Ascending aorta (tissue), 2 donors: ENCODE data around the gene TCF20. TPM values are rescaled to one million over a fixed set of nuclear protein-coding genes. Genes with fewer than 3 reads are reported as not detected.

Experiments
- DNase-seq, 2 donors: peaks; one replicate each; pipeline ENCODE4 v3.0.0-alpha.2; 2019; ENCODE audit warnings: low spot score in 2 of 2
- H3K27ac ChIP-seq, 2 donors: fragments of 200-600 bp; sonication (generic); one replicate each; pipeline ENCODE4 v1.5.1; 2016 to 2017; ENCODE audit warnings: mild to moderate bottlenecking in 1 of 2
- H3K27me3 ChIP-seq: fragments of 200-600 bp; sonication (generic); one replicate; pipeline ENCODE4 v1.5.1; 2017
- H3K36me3 ChIP-seq, 2 donors: fragments of 200-600 bp; sonication (generic); one replicate each; pipeline ENCODE4 v1.5.1; 2016
- H3K4me1 ChIP-seq, 2 donors: fragments of 200-600 bp; sonication (generic); one replicate each; pipeline ENCODE4 v1.5.1; 2016 to 2017; ENCODE audit warnings: mild to moderate bottlenecking in 1 of 2
- H3K4me3 ChIP-seq, 2 donors: fragments of 200-600 bp; sonication (generic); one replicate each; pipeline ENCODE4 v1.5.1; 2016 to 2017; ENCODE audit warnings: mild to moderate bottlenecking in 1 of 2
- H3K9me3 ChIP-seq, 2 donors: fragments of 200-600 bp; sonication (generic); one replicate each; pipeline ENCODE4 v1.5.1; 2016
- intact Hi-C: fragments of 100-400 bp; cut with DNase I; formaldehyde crosslinking; loops from one replicate; pipeline ENCODE4 v1.15.1; 2023
- total RNA-seq: library from RNA; depleted of rRNA; stranded (reverse); fragments of >200 nt; gene quantifications from one replicate; pipeline ENCODE4 v1.1.0, GENCODE V29; 2016
- TF ChIP-seq, protein P1 (sequence below), 3 experiments: fragments of 200-600 bp in 2 of 3; fragments of 450-650 bp in 1 of 3; sonication (generic) in 2 of 3; IDR thresholded peaks; one replicate each; pipeline ENCODE4 v1.5.1; 2016 to 2019; ENCODE audit warnings: antibody characterized with exemption in 3 of 3, mild to moderate bottlenecking in 1 of 3, moderate library complexity in 1 of 3

TCF20 gene
- total RNA-seq, 1 donor from 2014 or later: 11.9 TPM

- Histone ChIP-seq H3K4me1 (peaks cover 0 to 11% of the 10 kb centered on the region in 2 donors), H3K36me3 (no peaks in the 10 kb centered on the region), H3K4me3 (no peak overlapping the region), H3K27ac (no peak overlapping the region), H3K27me3 (no peaks in the 10 kb centered on the region), H3K9me3 (no peaks in the 10 kb centered on the region)
- no peak for DNase-seq
- TF ChIP-seq, protein P1, sequence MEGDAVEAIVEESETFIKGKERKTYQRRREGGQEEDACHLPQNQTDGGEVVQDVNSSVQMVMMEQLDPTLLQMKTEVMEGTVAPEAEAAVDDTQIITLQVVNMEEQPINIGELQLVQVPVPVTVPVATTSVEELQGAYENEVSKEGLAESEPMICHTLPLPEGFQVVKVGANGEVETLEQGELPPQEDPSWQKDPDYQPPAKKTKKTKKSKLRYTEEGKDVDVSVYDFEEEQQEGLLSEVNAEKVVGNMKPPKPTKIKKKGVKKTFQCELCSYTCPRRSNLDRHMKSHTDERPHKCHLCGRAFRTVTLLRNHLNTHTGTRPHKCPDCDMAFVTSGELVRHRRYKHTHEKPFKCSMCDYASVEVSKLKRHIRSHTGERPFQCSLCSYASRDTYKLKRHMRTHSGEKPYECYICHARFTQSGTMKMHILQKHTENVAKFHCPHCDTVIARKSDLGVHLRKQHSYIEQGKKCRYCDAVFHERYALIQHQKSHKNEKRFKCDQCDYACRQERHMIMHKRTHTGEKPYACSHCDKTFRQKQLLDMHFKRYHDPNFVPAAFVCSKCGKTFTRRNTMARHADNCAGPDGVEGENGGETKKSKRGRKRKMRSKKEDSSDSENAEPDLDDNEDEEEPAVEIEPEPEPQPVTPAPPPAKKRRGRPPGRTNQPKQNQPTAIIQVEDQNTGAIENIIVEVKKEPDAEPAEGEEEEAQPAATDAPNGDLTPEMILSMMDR (IDR thresholded peaks at IDR 0.05): no peak
- intact Hi-C loops: no loop called here
Measured at GRCh38 chr22:42225841-42226240, 44.6 kb downstream of the TCF20 start.

DNA sequence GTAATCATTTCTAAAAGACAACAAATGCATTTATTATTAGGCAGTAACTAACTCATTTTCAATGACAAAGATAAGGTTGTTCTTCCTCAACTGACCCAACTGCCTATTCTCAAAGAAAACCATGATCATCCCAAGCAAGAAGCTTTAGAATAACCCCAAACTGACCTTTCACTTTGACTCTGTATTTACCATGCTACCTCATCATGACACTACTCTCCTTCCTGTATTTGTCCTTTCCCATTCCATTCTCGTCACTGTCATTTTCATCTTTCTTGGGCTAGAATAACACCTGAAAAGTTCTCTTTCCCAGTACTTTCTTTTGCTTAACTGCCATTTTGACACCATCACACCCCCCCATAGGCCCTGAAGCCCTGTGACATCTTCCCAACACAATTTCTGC lies 48.3 kb downstream of the TCF20 start:
- H3K27ac ChIP-seq: no peak overlapping the region
- TF ChIP-seq, protein P1 (IDR thresholded peaks at IDR 0.05): no peak
- no peak for DNase-seq
- H3K4me1 ChIP-seq: no peaks in the 10 kb centered on the region
- H3K4me3 ChIP-seq: no peak overlapping the region
- no peaks in the 10 kb centered on the region for H3K27me3 ChIP-seq
- no peaks in the 10 kb centered on the region for H3K36me3 ChIP-seq
- no peaks in the 10 kb centered on the region for H3K9me3 ChIP-seq
- intact Hi-C loops: no loop called here

Other genes starting within 250 kb of the TCF20 start
- gene NAGA, start 199.8 kb downstream of the TCF20 start, total RNA-seq: 52.3 TPM
- 41.5 TPM for gene PHETA2, start 196.4 kb downstream of the TCF20 start, total RNA-seq
- gene SMDT1, start 191.0 kb downstream of the TCF20 start, total RNA-seq: 1.3 TPM
- 23.9 TPM for gene NDUFA6, start 179.9 kb downstream of the TCF20 start, total RNA-seq
- 0.53 TPM for gene CYP2D6, start 139.8 kb downstream of the TCF20 start, total RNA-seq
- 1.5 TPM for gene NFAM1, start 161.8 kb upstream of the TCF20 start, total RNA-seq
- 50.0 TPM for gene RRP7A, start 249.1 kb upstream of the TCF20 start, total RNA-seq